Epidermal melanocyte (primary cell): ENCODE data around the gene HIF1A.

Experiments
- DNase-seq: peaks from one replicate; pipeline ENCODE4 v3.0.0; 2011; ENCODE audit warnings: low spot score; ENCODE audit not compliant: insufficient read length

Gene HIF1A

DNA sequence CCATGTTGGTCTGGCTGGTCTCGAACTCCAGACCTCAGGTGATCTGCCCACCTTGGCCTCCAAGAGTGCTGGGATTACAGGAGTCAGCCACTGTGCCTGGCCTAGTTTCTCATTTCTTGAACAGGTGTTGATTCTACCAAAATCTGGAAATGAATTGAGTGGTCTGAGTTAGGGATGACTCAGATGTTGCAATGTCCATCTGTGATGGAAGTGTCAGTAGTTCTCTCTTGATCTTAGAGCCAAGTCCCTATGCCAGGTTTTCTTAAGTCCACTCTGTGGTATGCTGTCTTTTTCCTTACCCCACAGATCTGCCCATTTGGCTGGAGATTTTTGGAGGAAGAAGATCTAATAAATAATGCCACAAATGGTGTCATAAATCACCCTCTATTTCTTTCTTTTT is 79.5 kb downstream of the HIF1A start:
- no peak for DNase-seq

DNA sequence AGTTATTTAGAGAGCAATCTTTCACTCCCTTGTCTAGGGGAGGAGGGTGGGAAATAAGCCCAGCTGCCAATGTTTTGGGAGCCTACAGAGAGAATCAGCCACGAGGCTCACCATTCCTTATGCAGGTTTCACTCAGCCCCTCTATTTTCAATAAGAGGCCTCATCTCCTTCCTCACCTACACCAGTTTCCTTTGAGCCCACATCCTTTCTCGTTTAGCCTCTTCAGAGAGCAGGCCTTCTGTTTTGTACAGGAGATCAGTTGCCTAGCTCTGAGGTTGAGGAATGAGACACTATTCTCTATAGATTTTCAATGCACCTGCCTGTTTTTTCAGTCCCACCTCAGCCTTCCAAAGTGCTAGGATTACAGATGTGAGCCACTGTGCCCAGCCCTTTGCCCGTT is 84.8 kb downstream of the HIF1A start:
- no peak for DNase-seq

- DNase-seq: no peak
Observed at GRCh38 chr14:61797309-61797708, 102.0 kb downstream of the HIF1A start.
